HG02943 (cell line): ENCODE results near the gene PIM1.
A peak's percentile ranks its signal among the peaks of the same experiment; 100 is the strongest.
"Not testable (repeated sequence)": the region's sequence is repeated elsewhere in the genome, so short reads cannot be mapped to it uniquely, and the experiment has no call there.

Source experiments
- ATAC-seq: cut with Tn5 transposase; IDR thresholded peaks from one replicate; pipeline ENCODE4 v1.9.1; 2021; ENCODE audit warnings: mild to moderate bottlenecking, low read depth, moderate library complexity; ENCODE audit not compliant: unreplicated experiment

Gene PIM1

DNA sequence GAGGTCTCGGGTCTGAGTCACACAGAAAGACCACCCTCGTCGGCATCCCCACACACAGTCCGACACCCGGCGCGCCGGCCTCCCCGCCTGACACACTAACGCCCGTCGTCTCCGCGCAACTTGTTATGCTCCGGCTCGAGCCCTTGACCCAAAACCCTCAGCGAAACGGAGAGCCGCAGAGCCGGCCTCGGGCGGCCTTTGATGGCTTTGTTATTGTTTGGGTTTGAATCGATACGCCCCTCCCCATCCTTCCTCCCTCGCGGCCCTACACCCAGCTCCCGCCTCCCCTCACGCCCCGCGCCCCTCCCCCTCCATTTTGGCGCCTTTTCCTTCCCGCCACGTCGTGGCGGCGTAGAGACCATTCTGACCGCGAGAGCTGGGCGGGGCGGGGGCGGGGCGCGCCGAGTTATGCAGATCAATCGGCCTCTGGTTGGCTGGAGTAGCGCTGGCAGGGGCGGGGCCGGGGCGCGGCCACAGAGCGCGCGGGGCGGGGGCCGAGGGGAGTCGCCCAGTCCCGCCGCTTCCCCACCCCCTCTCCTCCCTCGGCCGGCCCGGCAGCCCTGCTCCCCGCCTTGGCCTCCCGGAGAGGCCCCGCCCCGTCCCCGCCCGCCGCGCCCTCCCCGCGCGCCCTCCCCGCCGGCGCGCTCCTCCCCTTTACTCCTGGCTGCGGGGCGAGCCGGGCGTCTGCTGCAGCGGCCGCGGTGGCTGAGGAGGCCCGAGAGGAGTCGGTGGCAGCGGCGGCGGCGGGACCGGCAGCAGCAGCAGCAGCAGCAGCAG lies at the start of gene PIM1:
TSS of gene PIM1 (plus strand) at position 657 of the 777 bp plus-strand sequence. CDS start 424 bp downstream, outside the sequence.
- ATAC-seq, result peak; percentile 52

DNA sequence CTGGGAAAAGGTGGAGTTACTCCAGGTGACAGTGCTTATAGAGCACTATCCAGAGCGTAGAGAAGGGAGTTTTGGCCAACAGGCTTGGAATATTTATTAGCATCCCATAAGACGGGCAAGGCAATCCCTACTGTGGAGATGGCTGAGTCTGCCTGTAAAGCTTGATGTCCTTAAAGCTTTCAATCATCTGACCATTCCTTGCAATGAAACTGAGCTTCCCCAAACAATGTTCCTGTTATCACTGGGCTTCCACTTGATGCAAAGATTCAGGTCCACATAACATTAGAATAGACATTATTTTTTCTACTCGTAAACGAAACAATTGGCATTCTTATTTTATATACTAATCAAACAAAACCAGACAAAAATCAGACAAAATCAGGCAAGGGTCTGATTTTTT lies 48.4 kb upstream of the PIM1 start:
- ATAC-seq, result no peak

DNA sequence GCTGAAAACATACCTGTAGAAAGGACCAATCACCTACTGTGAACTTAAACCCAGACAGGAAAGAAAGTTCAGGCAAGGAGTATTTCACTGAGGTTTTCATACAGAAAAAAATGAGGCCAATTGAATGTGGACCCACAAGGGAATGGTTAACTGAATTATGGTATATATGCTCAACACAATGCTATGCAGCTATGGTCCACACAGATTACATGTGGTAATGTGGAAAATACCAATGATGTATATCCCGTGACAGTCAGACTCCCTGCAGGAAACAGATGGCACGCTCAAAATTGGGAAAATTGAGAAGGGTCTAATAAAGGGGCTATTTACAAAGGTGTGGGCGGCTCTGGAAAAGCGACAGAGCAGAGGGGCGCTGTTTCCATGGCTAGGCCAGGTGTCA lies 47.1 kb upstream of the PIM1 start:
- no peak for ATAC-seq

DNA sequence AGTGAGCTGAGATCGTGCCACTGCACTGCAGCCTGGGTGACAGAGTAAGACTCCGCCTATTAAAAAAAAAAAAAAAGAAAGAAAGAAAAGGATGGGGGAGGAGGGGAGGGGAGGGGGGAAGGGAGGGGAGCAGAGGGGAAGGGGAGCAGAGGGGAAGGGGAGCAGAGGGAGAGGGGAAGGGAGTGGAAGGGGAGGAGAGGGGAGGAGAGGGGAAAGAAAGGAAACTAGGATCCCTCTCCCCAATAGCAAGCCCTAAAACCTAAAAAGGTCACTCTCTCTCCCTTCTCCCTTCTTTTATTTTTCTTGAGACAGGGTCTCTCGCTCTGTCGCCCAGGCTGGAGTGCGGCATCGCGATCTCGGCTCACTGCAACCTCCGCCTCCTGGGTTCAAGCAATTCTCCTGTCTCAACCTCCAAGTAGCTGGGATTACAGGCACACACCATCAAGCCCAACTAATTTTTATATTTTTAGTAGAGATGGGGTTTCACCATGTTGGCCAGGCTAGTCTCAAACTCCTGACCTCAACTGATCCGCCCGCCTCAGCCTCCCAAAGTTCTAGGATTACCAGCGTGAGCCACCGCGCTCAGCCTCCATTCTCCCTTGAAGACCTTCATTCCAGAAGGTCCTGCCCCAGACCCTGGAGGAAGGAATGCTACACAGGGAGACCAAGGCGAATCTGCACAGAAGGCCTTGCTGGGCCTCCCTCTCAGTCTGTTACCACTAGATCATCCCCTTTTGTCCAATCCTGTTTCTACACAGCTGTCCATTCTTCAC lies 45.8 kb upstream of the PIM1 start:
- no peak for ATAC-seq

DNA sequence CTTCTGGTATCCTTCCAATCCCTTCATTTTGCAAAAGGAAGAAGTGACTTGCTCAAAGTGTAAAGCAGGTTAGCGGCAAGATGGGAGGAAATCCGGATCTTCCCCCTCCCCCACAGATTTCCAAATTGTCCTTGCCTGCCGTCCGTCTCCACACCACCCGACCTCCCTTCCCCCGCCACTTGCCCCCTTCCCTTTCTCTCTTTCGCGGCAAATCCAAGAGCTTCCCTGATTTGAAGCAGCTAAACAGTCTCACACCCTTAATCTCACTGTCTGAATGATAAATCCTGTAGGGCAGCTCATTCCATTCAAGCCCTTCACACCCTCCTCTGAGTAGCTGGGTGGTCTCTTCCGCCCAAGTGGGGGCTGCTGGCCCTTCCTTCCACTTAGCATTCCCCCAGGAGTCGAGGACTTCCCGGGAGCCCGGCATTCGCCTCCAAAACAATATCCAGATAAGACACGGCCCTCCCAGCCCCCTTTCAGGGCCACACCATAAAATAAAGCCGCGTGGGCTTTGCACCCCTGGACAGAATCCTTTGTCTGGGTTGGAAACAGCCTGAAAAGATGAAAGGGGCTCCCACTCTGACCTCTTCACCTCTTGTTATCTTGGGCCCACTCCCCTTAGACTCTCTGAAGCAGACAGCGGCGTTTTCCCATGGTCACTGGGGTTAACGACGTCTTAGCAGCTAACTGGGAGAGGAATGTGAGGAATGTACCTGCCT lies 44.0 kb upstream of the PIM1 start:
- ATAC-seq, result no peak

DNA sequence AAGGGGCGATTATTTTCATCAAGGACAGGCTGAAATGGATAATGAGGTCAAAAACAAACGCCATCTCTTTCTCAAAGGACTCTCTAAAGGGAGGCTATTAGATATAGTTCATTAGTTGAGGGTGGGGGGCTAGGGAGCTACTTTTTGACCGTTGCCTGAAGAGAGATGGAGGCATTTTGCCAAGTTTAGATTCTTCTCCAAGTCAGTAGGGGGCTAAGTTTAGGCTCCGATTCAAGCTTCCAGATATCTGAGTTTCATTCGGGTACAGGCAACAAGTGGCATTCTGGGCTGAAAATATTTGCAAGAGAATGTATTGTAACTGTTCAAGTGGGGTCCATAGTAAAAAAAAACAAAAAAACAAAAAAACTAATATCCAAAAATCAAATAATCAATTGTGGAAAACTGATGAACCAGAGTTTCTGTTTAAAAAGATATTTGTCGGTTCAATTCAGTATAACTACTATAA lies 43.4 kb upstream of the PIM1 start:
- no peak for ATAC-seq

DNA sequence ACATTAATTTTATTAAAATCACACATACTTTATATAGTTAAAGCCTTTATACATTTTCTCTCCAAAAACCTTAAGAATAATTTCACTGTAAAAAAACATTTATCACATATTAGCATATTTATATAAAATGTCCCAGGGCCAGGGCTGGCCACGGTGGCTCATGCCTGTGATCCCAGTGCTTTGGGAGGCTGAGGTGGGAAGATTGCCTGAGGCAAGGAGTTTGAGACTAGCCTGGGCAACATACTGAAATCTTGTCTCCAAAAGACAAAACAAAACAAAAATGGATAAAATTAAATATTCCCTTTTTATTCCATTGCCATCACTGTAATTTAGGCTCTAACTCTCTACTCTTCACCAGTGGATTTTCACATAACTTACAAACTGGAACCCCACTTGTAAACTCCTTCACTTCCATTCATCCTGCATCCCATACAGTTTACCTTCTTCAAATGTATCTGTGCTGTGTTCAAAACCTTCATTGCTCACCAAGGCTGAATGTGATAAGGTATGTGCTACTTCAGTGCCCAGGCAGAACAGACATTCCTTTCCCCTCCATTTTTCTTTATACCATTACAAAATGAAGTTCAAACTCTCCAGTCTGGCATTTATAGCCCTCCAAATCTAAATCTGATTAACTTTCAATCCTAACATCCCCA lies 42.9 kb upstream of the PIM1 start:
- ATAC-seq, result no peak

DNA sequence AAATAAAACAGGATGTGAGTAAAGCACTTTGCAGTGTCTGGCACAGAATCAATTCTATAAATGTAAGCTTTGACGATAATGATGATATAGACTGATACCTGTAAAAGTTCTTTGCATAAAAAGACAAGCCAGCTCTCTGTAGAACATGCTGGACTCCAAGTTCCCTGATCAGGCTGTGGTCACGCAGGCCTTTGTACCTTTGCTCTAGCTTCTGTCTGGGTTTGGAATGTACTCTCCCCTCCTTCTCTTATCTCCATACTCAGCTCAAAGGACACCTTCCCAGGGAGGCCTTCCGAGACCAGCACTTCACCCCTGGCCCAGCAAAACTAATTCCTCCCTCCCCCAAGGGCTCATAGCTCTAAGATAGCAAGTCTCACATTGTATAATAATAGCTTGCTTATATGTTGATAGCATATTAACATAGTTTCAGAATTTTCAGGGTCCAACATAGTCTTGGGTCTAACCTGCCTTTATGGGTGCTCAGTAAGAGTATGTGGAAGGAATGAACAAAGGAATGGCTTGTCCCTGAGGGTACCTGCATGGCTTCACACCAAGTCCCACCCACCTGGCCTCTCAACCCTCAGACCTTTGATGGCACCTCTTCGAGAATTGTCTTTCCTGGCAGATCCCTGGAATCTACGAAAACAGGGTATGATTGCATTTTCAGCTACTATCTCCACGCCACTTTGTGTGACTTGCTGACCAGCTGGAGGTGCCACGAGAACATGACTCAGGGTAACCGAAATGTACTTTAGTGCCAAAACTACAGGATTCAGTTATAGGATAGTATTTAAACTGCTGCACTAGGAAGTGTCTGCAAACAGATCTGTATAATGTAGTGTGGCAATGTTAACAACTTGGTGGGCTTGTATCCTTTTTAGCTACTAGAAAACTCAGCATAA lies 41.7 kb upstream of the PIM1 start:
- no peak for ATAC-seq

DNA sequence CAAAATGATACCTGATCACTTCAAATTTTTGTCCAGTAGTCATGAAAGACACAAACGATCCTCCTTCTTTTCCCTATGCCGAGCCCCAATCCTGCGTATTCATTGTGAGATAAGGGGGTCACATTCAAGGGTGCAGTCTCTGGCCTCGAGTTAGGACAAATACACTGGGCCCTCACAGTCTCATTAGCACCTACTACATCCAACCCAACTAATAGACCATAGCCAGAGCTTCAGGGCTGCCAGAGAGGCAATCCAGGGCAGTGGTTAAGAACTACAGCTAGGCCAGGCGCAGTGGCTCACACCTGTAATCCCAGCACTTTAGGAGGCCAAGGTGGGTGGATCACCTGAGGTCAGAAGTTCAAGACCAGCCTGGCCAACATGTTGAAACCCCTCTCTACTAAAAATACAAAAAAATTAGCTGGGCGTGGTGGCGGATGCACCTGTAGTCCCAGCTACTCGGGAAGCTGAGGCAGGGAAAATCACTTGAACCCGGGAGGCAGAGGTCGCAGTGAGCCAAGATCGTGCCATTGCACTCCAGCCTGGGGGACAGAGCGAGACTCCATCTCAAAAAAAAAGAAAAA lies 41.0 kb upstream of the PIM1 start:
- ATAC-seq, result not testable (repeated sequence)

DNA sequence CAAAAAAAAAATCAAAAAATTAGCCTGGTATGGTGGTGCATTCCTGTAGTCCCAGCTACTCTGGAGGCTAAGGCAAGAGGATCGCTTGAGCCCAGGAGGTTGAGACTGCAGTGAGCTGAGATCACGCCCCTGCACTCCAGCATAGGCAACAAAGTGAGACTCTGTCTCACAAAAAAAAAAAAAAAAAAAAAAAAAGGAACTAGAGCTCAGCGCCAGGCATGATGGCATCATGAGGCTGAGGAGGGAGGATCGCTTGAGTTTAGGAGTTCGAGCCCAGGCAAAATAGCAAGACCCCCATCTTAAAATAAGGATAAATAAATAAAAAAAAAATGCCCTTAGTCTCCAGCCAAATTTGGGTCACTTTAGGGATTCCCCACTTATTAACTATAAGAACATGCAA lies 40.4 kb upstream of the PIM1 start:
- ATAC-seq, result no peak

DNA sequence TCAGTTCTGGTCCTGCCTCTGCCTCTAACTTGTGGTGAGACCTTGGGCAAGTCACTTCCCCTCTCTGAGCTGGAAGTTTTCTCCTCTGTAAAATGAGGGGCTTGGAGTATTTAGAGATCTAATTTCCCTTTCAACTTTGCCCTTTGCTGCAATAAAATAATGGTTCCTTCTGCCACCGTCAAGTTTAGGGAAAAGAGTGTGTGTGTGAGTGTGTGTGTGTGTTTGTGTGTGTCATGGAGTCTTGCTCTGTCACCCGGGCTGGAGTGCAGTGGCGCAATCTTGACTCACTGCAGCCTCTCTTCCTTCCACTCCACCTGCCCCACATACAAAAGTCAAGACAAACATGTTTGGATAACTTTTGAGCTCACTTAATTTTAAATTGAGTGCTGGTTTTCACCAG lies 39.2 kb upstream of the PIM1 start:
- no peak for ATAC-seq

DNA sequence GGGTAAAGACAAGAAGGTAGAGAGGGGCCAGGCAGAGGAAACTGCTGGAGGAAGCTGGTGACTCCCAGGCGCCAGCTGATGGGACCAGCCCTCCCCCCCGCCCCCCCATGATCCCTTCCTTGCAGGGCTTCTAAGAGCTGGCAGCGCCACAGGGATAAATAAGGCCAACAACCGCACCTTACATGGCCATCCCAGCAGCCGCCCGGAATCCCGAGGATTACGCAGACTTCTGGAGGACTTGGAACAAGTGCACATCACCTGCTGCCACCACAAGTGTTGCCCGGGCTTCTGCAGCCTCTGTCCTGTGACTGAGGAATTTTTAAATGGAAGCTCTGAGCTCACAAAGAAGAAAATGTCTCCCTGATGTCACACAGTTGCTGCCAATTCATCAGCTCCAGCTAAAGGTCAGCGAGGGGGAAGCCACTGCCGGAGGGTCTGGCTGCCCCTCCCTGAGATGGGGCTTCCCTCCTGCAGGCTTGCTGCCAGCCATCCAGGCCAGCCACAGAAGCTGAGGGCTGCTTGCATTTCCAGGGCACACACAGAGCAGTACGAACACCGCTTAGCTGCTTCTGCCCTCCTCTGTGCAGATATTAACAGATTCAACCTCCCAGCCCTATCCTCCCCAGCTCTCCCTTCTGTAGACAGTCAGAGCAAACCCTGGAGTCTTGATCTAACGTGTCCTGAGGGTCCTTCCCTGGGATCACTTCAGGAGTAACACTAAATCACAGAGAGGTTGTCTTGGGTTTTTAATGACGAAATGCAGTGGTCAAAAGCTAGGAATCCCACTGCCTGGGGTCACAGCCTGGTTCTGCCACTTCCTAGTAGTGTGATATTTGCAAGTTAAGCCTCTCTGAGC lies 38.6 kb upstream of the PIM1 start:
- no peak for ATAC-seq

DNA sequence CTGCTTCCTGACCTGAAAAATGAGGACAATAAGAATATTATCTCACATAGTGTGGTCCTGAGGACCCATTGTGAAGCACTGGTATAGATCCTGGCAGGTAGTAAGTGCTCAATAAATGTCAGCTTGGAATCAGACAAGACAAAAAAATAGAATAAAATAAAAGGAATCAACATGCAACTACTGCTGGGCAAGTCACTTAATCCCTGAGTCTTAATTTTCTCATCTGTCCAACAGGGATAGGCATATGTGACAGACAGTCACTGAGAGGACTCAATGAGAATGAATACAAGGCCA lies 38.0 kb upstream of the PIM1 start:
- no peak for ATAC-seq

DNA sequence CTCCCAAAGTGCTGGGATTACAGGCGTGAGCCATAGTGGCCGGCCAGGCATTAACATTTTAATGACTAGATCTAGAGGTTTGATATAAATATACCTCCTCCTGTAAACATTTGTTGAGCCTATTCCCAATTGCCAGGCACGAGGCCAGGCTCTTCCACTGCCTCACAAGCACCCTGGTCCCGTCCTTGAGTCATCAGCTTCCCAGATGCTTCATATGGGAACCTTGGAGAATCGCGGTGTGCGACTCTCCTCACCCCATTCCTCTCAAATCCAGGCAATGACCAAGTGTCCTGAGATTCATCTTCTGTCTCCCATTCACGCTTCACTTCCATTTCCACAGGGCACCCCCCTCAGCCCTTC lies 35.9 kb upstream of the PIM1 start:
- ATAC-seq, result no peak

DNA sequence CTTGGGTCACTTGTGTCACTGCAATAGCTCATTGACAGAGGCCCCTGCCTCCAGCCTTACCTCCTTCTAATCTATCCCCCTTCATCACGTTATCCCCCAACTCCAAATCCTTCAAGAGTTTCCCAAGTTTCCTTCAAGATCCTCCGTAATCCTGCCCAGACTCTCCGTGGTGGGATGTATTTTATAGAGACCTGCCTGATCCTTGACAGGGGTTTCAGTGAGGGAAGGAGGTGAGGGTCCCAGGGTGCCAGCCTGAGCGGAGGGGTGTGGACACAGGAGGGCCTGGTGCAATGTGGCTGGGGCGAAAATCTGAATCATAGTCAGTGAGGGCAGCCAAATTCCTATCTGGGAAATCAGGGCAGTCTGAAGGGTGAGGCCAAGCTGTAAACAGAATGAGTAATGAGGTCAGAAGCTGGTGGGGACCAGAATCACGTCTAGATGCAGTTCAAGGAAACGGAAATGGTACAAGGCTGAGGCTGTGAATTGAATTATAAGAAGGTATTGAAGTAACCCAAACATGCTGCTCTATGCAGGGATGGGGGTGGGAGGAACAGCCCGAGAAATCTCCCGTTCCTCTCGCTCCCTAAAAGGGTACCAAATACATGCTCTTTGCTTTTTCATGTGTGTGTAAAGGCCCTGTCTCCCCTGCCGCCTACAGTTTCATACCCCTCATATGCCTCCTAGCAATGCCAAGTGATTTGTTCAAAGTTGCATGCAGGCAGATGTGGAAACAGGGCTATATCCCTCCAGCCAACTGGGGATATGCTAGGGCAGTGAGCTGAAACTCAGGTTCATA lies 35.4 kb upstream of the PIM1 start:
- no peak for ATAC-seq

DNA sequence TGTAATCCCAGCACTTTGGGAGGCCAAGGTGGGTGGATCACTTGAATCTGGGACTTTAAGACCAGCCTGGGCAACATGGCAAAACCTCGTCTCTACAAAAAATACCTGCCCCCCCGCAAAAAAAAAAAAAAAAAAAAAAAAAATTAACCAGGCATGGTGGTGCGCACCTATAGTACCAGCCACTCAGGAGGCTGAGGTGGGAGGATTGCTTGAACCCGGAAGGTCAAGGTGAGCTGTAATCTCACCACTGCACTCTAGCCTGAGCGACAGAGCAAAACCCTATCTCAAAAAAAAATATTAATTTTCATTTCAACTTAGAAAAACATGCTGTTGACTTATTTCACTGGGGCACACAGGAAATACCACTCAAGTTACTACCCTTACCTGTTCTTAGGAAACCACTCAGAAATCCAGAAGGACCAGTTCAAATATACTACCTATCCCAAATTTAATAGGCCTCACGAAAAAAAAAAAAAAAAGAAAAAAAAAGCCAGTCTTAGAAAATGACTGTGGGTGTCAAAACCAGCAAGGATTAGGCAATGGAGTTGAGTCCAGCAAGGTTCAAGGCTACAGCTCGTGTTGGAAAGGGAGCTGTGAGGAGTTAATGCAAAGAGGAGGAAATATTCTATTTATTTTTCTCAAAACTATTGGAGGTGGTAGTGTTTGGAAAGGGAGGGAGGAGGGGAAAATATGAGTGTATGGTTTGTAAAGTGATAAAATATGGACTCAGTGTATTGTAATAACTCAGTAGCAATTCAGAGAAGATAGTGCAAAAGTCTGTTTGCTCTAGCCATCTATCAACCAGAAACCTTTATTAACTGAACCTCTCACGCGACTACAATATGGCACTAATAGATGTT lies 33.9 kb upstream of the PIM1 start:
- no peak for ATAC-seq

DNA sequence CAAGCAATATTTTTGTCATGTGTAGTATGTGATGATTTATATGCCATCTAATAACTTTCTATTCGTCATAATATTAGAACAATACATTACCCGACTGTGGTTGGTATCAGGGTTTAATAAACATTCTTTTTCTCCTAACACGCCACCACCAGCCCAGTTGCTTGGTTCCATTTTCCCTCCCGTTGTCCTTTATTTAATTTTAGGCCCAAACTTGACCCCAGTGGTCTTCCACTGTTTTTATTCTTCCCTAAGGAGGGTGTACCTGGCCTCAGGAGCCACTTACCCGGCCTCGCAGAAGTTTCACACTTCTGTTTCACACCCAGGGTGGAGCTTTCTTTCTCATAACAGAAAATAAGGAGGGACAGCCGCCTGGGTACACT lies 33.1 kb upstream of the PIM1 start:
- ATAC-seq, result no peak
